ENCODE measurements around the gene SNTA1.

- TF ChIP-seq MAX (IDR thresholded peaks at IDR 0.05) (no peak), EP300 (IDR thresholded peaks at IDR 0.05; ENCODE audit: borderline replicate concordance in 1 of 2, low read depth in 2 of 2, low read length in 2 of 2) (no peak), POLR2A (IDR thresholded peaks at IDR 0.05; ENCODE audit: control extremely low read depth in 1 of 2, low read depth in 2 of 2, low read length in 2 of 2) (no peak), POLR2AphosphoS5 (IDR thresholded peaks at IDR 0.05; ENCODE audit: low read depth, low read length) (no peak), YY1 (IDR thresholded peaks at IDR 0.05; ENCODE audit: low read depth, low read length) (no peak), SP4 (IDR thresholded peaks at IDR 0.05; ENCODE audit: low read length) (no peak), RXRA (IDR thresholded peaks at IDR 0.05; ENCODE audit: insufficient read depth, low read depth, low read length) (no peak), HDAC2 (IDR thresholded peaks at IDR 0.05; ENCODE audit: borderline replicate concordance in 1 of 2, low read depth in 2 of 2, low read length in 2 of 2) (no peak), MAFK (IDR thresholded peaks at IDR 0.05; ENCODE audit: low read depth, low read length) (no peak), CTCF (IDR thresholded peaks at IDR 0.05; ENCODE audit: control extremely low read depth in 1 of 3, insufficient read depth in 1 of 3, low read depth in 1 of 3, low read length in 3 of 3) (no peak), NRF1 (IDR thresholded peaks at IDR 0.05; ENCODE audit: low read depth, low read length) (no peak), RNF2 (IDR thresholded peaks at IDR 0.05; ENCODE audit: borderline replicate concordance, low read depth, low read length, missing control alignments, poor library complexity, severe bottlenecking) (no peak), CBX5 (IDR thresholded peaks at IDR 0.05; ENCODE audit: low read depth, low read length) (no peak)
Observed at GRCh38 chr20:33377366-33377765, 66.2 kb downstream of the SNTA1 start.

Data from H1 (cell line).